ENCODE measurements around the gene CBX8. TPM values are rescaled to one million over a fixed set of nuclear protein-coding genes. Genes with fewer than 3 reads are reported as not detected.
"Not testable (repeated sequence)": the region's sequence is repeated elsewhere in the genome, so short reads cannot be mapped to it uniquely, and the experiment has no call there.

The CBX8 gene
- total RNA-seq, 4 donors from 2014 or later = 0.84 to 4.2 (median 0.87) TPM; not detected in 1

DNA sequence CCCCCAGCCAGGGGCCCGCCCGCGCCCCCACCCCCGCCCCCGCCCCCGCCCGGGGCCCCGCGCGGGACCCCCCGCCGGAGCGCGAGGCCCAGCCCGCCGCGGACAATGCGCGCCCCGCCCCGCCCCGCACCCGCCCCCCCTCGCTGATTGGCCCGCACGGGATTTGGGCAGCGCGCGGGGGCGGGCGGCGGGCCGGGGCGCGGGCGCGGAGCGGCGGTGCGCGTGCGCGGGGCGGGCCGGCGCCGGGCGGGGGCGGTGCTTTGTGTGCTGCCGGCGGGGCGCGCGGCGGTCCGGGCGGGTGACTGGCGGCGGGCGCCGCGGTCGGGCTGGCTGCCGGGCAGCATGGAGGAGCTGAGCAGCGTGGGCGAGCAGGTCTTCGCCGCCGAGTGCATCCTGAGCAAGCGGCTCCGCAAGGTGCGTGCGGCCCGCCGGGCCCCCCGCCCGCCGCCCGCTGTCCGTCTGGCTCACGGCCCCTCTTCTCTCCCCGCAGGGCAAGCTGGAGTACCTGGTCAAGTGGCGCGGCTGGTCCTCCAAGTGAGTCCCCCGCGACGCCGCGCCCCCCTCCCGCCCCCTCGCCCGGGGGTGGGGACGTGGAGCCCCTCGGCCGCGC, 18.9 kb downstream of the CBX8 start, which contains the start of gene CBX2:
CBX2 (plus strand) TSS at position 255 of the 610 bp plus-strand sequence; CDS start at position 343, 88 bp downstream.
- Histone ChIP-seq H3K4me3 (peak within 1 kb of the TSS; percentile 51 to 80 (median 60)), H3K9me3 (no peaks in the 10 kb centered on the region), H3K27me3 (peaks cover 4 to 61% of the 10 kb centered on the region in 2 donors), H3K27ac (peak within 1 kb of the TSS; percentile 55 to 90 (median 76)), H3K4me1 (peaks cover 0 to 26% (median 4%) of the 10 kb centered on the region in 4 donors), H3K36me3 (peaks cover 0 to 10% (median 0%) of the 10 kb centered on the region in 3 donors)
- peak in 1 of 2 donors; percentile 39 for DNase-seq (ENCODE audit: low spot score in 2 of 2)
- WGBS, 2 donors = 0% methylated on average over 1 to 9 of the region's 96 CpGs
- TF ChIP-seq EP300 (IDR thresholded peaks at IDR 0.05) (no peak), POLR2A (IDR thresholded peaks at IDR 0.05) (peak in 1 of 2 donors; percentile 25)

GRCh38 chr17:79777120-79777893, 19.6 kb downstream of the CBX8 start:
- WGBS, 2 donors = 4 to 6% methylated on average over 28 to 41 of the region's 51 CpGs
- DNase-seq (ENCODE audit: low spot score in 2 of 2) = no peak
- peaks cover 0 to 6% (median 0%) of the 10 kb centered on the region in 3 donors for H3K36me3 ChIP-seq
- H3K27ac ChIP-seq = peak overlapping the region; percentile 53 to 90 (median 76)
- peaks cover 0 to 26% (median 4%) of the 10 kb centered on the region in 4 donors for H3K4me1 ChIP-seq
- TF ChIP-seq, protein P1, sequence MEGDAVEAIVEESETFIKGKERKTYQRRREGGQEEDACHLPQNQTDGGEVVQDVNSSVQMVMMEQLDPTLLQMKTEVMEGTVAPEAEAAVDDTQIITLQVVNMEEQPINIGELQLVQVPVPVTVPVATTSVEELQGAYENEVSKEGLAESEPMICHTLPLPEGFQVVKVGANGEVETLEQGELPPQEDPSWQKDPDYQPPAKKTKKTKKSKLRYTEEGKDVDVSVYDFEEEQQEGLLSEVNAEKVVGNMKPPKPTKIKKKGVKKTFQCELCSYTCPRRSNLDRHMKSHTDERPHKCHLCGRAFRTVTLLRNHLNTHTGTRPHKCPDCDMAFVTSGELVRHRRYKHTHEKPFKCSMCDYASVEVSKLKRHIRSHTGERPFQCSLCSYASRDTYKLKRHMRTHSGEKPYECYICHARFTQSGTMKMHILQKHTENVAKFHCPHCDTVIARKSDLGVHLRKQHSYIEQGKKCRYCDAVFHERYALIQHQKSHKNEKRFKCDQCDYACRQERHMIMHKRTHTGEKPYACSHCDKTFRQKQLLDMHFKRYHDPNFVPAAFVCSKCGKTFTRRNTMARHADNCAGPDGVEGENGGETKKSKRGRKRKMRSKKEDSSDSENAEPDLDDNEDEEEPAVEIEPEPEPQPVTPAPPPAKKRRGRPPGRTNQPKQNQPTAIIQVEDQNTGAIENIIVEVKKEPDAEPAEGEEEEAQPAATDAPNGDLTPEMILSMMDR (IDR thresholded peaks at IDR 0.05) = peak in 4 of 5 experiments; percentile 16 to 39 (median 28)
- TF ChIP-seq POLR2A (IDR thresholded peaks at IDR 0.05) = no peak
- peak overlapping the region; percentile 26 to 80 (median 54) for H3K4me3 ChIP-seq
- no peaks in the 10 kb centered on the region for H3K9me3 ChIP-seq
- peaks cover 4 to 68% of the 10 kb centered on the region in 2 donors for H3K27me3 ChIP-seq

DNA sequence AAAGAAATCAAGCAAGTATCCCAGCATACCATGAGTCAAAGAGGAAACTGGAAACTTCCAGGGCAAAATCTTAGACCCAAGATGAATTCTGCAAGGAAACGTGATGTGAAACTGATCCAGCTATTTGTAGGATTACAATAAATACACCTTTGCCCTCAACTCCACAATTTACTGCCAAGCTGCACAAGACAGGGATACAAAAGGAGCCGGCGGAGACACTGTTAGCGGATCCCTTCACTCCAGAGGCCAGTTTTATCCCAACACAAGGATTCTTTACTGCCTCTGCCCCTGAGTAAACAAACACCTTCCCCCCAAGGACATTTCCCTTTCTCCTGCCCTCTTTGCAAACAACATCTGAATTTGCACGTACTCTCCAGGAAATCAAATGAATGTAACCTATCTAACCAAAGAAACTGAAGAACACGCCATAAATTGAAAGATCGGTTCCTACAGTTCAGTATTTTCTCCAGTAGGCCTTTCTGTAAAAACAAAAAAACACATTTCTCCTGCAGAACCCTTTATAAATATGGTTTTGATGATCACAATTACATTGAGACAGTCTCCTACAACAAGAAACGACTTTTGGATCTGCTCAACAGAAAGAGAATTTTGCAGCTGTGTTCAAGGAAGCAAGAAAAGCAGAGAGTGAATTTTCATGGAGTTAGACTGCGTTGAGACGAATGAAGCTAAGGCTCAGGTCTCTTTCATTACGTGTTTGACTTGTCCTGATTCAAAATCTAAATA, 20.3 kb downstream of the CBX8 start:
- Histone ChIP-seq H3K36me3 (no peaks in the 10 kb centered on the region), H3K4me1 (peaks cover 0 to 26% (median 4%) of the 10 kb centered on the region in 4 donors), H3K9me3 (no peaks in the 10 kb centered on the region), H3K27ac (peak overlapping the region; percentile 53 to 90 (median 76)), H3K27me3 (peaks cover 4 to 68% of the 10 kb centered on the region in 2 donors), H3K4me3 (peak overlapping the region in 2 of 4 donors; percentile 26 to 80)
- no peak for DNase-seq (ENCODE audit: low spot score in 2 of 2)
- WGBS, 2 donors = 54 to 57% methylated on average over 11 of the region's 11 CpGs
- TF ChIP-seq POLR2A (IDR thresholded peaks at IDR 0.05) (no peak), EP300 (IDR thresholded peaks at IDR 0.05) (peak in 1 of 2 donors; percentile 25)

GRCh38 chr17:79775632-79776031, 21.2 kb downstream of the CBX8 start:
- no peak for DNase-seq (ENCODE audit: low spot score in 2 of 2)
- Histone ChIP-seq H3K27ac (no peak overlapping the region), H3K9me3 (no peaks in the 10 kb centered on the region), H3K36me3 (no peaks in the 10 kb centered on the region), H3K4me1 (peaks cover 0 to 26% (median 4%) of the 10 kb centered on the region in 4 donors), H3K4me3 (no peak overlapping the region), H3K27me3 (peaks cover 4 to 74% of the 10 kb centered on the region in 2 donors)
- whole genome bisulfite sequencing, 2 donors = 84 to 86% methylated on average over 6 of the region's 6 CpGs
- TF ChIP-seq, protein P1 (IDR thresholded peaks at IDR 0.05) = no peak
- no peak for TF ChIP-seq EP300 (IDR thresholded peaks at IDR 0.05)
- TF ChIP-seq POLR2A (IDR thresholded peaks at IDR 0.05) = no peak

- peaks cover 0 to 26% (median 4%) of the 10 kb centered on the region in 4 donors for H3K4me1 ChIP-seq
- no peak overlapping the region for H3K27ac ChIP-seq
- peaks cover 4 to 72% of the 10 kb centered on the region in 2 donors for H3K27me3 ChIP-seq
- H3K4me3 ChIP-seq = no peak overlapping the region
- H3K36me3 ChIP-seq = no peaks in the 10 kb centered on the region
- TF ChIP-seq, protein P1 (IDR thresholded peaks at IDR 0.05) = no peak
- TF ChIP-seq POLR2A (IDR thresholded peaks at IDR 0.05) = no peak
- no peak for TF ChIP-seq EP300 (IDR thresholded peaks at IDR 0.05)
- H3K9me3 ChIP-seq = no peaks in the 10 kb centered on the region
- 75 to 81% methylated on average over 7 to 8 of the region's 8 CpGs for WGBS, 2 donors
- no peak for DNase-seq (ENCODE audit: low spot score in 2 of 2)
Measured at GRCh38 chr17:79774561-79774975, 22.3 kb downstream of the CBX8 start.

GRCh38 chr17:79772726-79773125, 24.2 kb downstream of the CBX8 start:
- H3K27ac ChIP-seq; DNase-seq (ENCODE audit: low spot score in 2 of 2); H3K4me3 ChIP-seq; H3K9me3 ChIP-seq; H3K36me3 ChIP-seq: not testable (repeated sequence)
- WGBS, 2 donors = 82 to 87% methylated on average over 9 of the region's 9 CpGs
- H3K27me3 ChIP-seq = peaks cover 0 to 60% of the 10 kb centered on the region in 2 donors
- peaks cover 0 to 13% (median 0%) of the 10 kb centered on the region in 4 donors for H3K4me1 ChIP-seq
